H1 (cell line): ENCODE measurements around the gene COL27A1. TPM values are rescaled to one million over a fixed set of nuclear protein-coding genes. Genes with fewer than 3 reads are reported as not detected.

Experiments
- CTCF ChIA-PET: fragments of 300-600 bp; sonication (Branson Sonifier 250); formaldehyde crosslinking; loops from one replicate; lab custom pipeline; 2021; ENCODE audit not compliant: partially characterized antibody; lab: Charles Lee
- POLR2A ChIA-PET: fragments of 300-600 bp; sonication (Branson Sonifier 250); formaldehyde crosslinking; loops from one replicate; lab custom pipeline; 2021; ENCODE audit warnings: inconsistent platforms; ENCODE audit not compliant: partially characterized antibody; lab: Charles Lee
- DNase-seq, 2 experiments: peaks; one replicate each; pipeline versions ENCODE4 v3.0.0 to v3.0.0-alpha.2; 2010 to 2022; ENCODE audit warnings: low spot score in 2 of 2, low read depth in 1 of 2, mixed read lengths in 1 of 2
- FAIRE-seq: peaks from 2 replicates; lab custom pipeline; 2011; peaks lifted over from hg19 to GRCh38; lab: Jason Lieb, UNC
- H2AFZ ChIP-seq: 2 replicates; pipeline ENCODE4 v1.8.1; 2012; ENCODE audit warnings: low read length, inconsistent platforms
- H2AK5ac ChIP-seq: 2 replicates; pipeline ENCODE4 v1.6.1; 2013; ENCODE audit warnings: low read depth, low read length
- H2BK120ac ChIP-seq: replicated peaks from 2 replicates; pipeline ENCODE3; 2013; ENCODE audit warnings: low read depth, low read length, inconsistent platforms
- H2BK12ac ChIP-seq: 2 replicates; pipeline ENCODE4 v1.6.1; 2013; ENCODE audit warnings: low read depth, low read length
- H2BK15ac ChIP-seq: 2 replicates; pipeline ENCODE4 v1.6.1; 2013; ENCODE audit warnings: low read length
- H2BK20ac ChIP-seq: 2 replicates; pipeline ENCODE4 v1.6.1; 2013; ENCODE audit warnings: low read length
- H2BK5ac ChIP-seq: 2 replicates; pipeline ENCODE4 v1.6.1; 2013; ENCODE audit warnings: low read depth, low read length
- H3K14ac ChIP-seq: 2 replicates; pipeline ENCODE4 v1.6.1; 2013; ENCODE audit warnings: inconsistent platforms; ENCODE audit not compliant: insufficient read length
- H3K18ac ChIP-seq: 2 replicates; pipeline ENCODE4 v1.6.1; 2013; ENCODE audit warnings: low read length; ENCODE audit errors: extremely low read depth
- H3K23ac ChIP-seq: 2 replicates; pipeline ENCODE4 v1.6.1; 2013; ENCODE audit warnings: inconsistent platforms; ENCODE audit not compliant: insufficient read length
- H3K23me2 ChIP-seq: 2 replicates; pipeline ENCODE4 v1.6.1; 2013; ENCODE audit warnings: low read depth, low read length
- H3K27ac ChIP-seq: 2 replicates; pipeline ENCODE4 v1.6.1; 2011; ENCODE audit warnings: low read depth, low read length, inconsistent platforms
- H3K27me3 ChIP-seq, 4 experiments: replicated peaks in 1 of 4; 1 replicate in 1 of 4; 2 replicates in 3 of 4; pipeline versions ENCODE4 v1.6.1 to v1.8.1; 2011 to 2013; ENCODE audit warnings: low read length in 3 of 4, mild to moderate bottlenecking in 3 of 4, inconsistent platforms in 2 of 4, mixed read lengths in 2 of 4, moderate library complexity in 1 of 4; ENCODE audit not compliant: control insufficient read depth in 3 of 4, insufficient read depth in 3 of 4; ENCODE audit errors: extremely low read depth in 1 of 4
- H3K36me3 ChIP-seq, 4 experiments: 2 replicates each; pipeline versions ENCODE4 v1.6.1 to v1.8.1; 2011 to 2013; ENCODE audit warnings: mild to moderate bottlenecking in 4 of 4, low read length in 3 of 4, moderate library complexity in 2 of 4, control low read depth in 1 of 4, inconsistent platforms in 1 of 4; ENCODE audit not compliant: insufficient read depth in 4 of 4, control insufficient read depth in 2 of 4
- H3K4ac ChIP-seq: replicated peaks from 2 replicates; pipeline ENCODE3; 2013; ENCODE audit warnings: low read length, low read depth, mixed read lengths, inconsistent platforms; ENCODE audit not compliant: insufficient read length
- H3K4me1 ChIP-seq, 4 experiments: replicated peaks in 1 of 4; 1 replicate in 1 of 4; 2 replicates in 3 of 4; pipeline versions ENCODE4 v1.6.1 to v1.8.1; 2011 to 2013; ENCODE audit warnings: low read length in 3 of 4, inconsistent platforms in 2 of 4, mixed read lengths in 1 of 4; ENCODE audit not compliant: insufficient read depth in 4 of 4, control insufficient read depth in 3 of 4
- H3K4me2 ChIP-seq, 2 experiments: 2 replicates each; pipeline versions ENCODE4 v1.6.1 to v1.8.1; 2011 to 2013; ENCODE audit warnings: low read depth in 2 of 2, low read length in 2 of 2, control low read depth in 1 of 2, inconsistent platforms in 1 of 2, mild to moderate bottlenecking in 1 of 2; ENCODE audit not compliant: insufficient read depth in 1 of 2
- H3K4me3 ChIP-seq, 4 experiments: fragments of 200-600, 300-600 bp in 1 of 4; sonication (generic), shearing (Covaris generic), sonication (Bioruptor Twin) in 1 of 4; 2 replicates each; pipeline versions ENCODE4 v1.5.1 to v1.8.1; 2011 to 2016; ENCODE audit warnings: low read length in 4 of 4, low read depth in 3 of 4, control low read depth in 2 of 4, inconsistent platforms in 2 of 4, mild to moderate bottlenecking in 2 of 4, mixed read lengths in 1 of 4, moderate library complexity in 1 of 4; ENCODE audit not compliant: insufficient read depth in 2 of 4; ENCODE audit errors: extremely low read depth in 1 of 4
- H3K56ac ChIP-seq: replicated peaks from 2 replicates; pipeline ENCODE3; 2013; ENCODE audit warnings: low read depth, mild to moderate bottlenecking, mixed read lengths, low read length, inconsistent platforms; ENCODE audit not compliant: insufficient read length
- H3K79me1 ChIP-seq: 2 replicates; pipeline ENCODE4 v1.6.1; 2013; ENCODE audit warnings: low read depth, low read length, control low read depth
- H3K79me2 ChIP-seq, 2 experiments: 2 replicates each; pipeline versions ENCODE4 v1.6.1 to v1.8.1; 2012 to 2013; ENCODE audit warnings: low read length in 2 of 2, mild to moderate bottlenecking in 2 of 2, inconsistent platforms in 1 of 2; ENCODE audit not compliant: insufficient read depth in 2 of 2, control insufficient read depth in 1 of 2
- H3K9ac ChIP-seq, 4 experiments: replicated peaks in 1 of 4; 1 replicate in 1 of 4; 2 replicates in 3 of 4; pipeline versions ENCODE4 v1.6.1 to v1.8.1; 2011 to 2013; ENCODE audit warnings: low read depth in 3 of 4, low read length in 3 of 4, control low read depth in 2 of 4, mild to moderate bottlenecking in 2 of 4, moderate library complexity in 2 of 4, inconsistent platforms in 1 of 4; ENCODE audit errors: extremely low read depth in 1 of 4
- H3K9me3 ChIP-seq, 2 experiments: 2 replicates each; pipeline versions ENCODE4 v1.6.1 to v1.8.1; 2012 to 2013; ENCODE audit warnings: mild to moderate bottlenecking in 2 of 2, moderate library complexity in 2 of 2, control low read depth in 1 of 2, inconsistent platforms in 1 of 2, low read depth in 1 of 2, low read length in 1 of 2, mixed read lengths in 1 of 2; ENCODE audit not compliant: insufficient read depth in 2 of 2
- H4K20me1 ChIP-seq, 2 experiments: replicated peaks in 1 of 2; 2 replicates each; pipeline versions ENCODE3 to v1.8.1; 2011 to 2013; ENCODE audit warnings: inconsistent platforms in 2 of 2, low read length in 2 of 2, mild to moderate bottlenecking in 1 of 2; ENCODE audit not compliant: insufficient read depth in 2 of 2, control insufficient read depth in 1 of 2
- H4K5ac ChIP-seq: 2 replicates; pipeline ENCODE4 v1.6.1; 2013; ENCODE audit warnings: low read length, low read depth, mixed read lengths, inconsistent platforms; ENCODE audit not compliant: insufficient read length
- H4K8ac ChIP-seq: 2 replicates; pipeline ENCODE4 v1.8.0; 2013; ENCODE audit warnings: mild to moderate bottlenecking, moderate library complexity, low read length, inconsistent platforms; ENCODE audit not compliant: insufficient read depth; ENCODE audit errors: extremely low read depth
- H4K91ac ChIP-seq: replicated peaks from 2 replicates; pipeline ENCODE3; 2013; ENCODE audit warnings: low read length, mixed read lengths, inconsistent platforms; ENCODE audit not compliant: insufficient read length
- KDM5A ChIP-seq: fragments of 200-600 bp; IDR thresholded peaks from 2 replicates; pipeline ENCODE4 v1.7.1; 2012; ENCODE audit warnings: mild to moderate bottlenecking, low read length, inconsistent platforms, mixed read lengths
- SP4 ChIP-seq: IDR thresholded peaks from 2 replicates; pipeline ENCODE4 v1.6.1; 2012; ENCODE audit warnings: low read length, inconsistent platforms
- TEAD4 ChIP-seq: IDR thresholded peaks from 2 replicates; pipeline ENCODE4 v1.6.1; 2012; ENCODE audit warnings: low read depth, low read length, inconsistent platforms, mixed read lengths
- WGBS, 2 experiments: shearing (Covaris generic) in 1 of 2; methylation state at CpG; one replicate each; pipeline versions ENCODE4 v1.1.6 to v1.1.7; 2013 to 2015; ENCODE audit warnings: low lambda C conversion rate in 2 of 2, mixed read lengths in 2 of 2, inconsistent platforms in 1 of 2, low coverage in 1 of 2, missing lambda C conversion rate in 1 of 2; ENCODE audit not compliant: insufficient replicate concordance in 2 of 2, insufficient coverage in 1 of 2, insufficient read length in 1 of 2; ENCODE audit errors: extremely low coverage in 1 of 2, missing lambda C conversion rate in 1 of 2; 5-methylcytosine and 5-hydroxymethylcytosine counted together
- polyA plus RNA-seq, 7 experiments: library from polyadenylated mRNA; depleted of rRNA in 3 of 7; stranded (reverse) in 5 of 7; unstranded in 2 of 7; fragments of >200 nt in 5 of 7; fragments of 200-250 nt in 2 of 7; gene quantifications; 1 replicate in 5 of 7; 2 replicates in 1 of 7; 4 replicates in 1 of 7; pipeline versions ENCODE4 v1.2.1 to v1.2.3, GENCODE V29; 2011 to 2013; ENCODE audit warnings: missing spikeins in 2 of 7, mixed read lengths in 2 of 7
- total RNA-seq: library from RNA; stranded (reverse); fragmentation: NEBNext Ultra II Directional; extraction: Animal tissue kit (Norgen Biotek cat#: 25700); gene quantifications from 2 replicates; pipeline ENCODE4 v1.2.1, GENCODE V29; 2021
- TF ChIP-seq, protein P1 (sequence below): IDR thresholded peaks from 2 replicates; pipeline ENCODE4 v1.6.1; 2011; ENCODE audit warnings: low read length, improper control_type of control experiment

The COL27A1 gene
- total and polyA plus RNA-seq, 2 of the 8 experiments (the other 6 are each of a cell fraction or from before 2014, with no cell fraction given): 15.1 to 22.8 TPM

GRCh38 chr9:114180696-114181606 is 25.6 kb downstream of the COL27A1 start:
- H3K27ac ChIP-seq: no peak overlapping the region
- no peaks in the 10 kb centered on the region; a peak in 1 of 8 replicates for H3K36me3 ChIP-seq
- no peak overlapping the region for H3K18ac ChIP-seq
- H2BK5ac ChIP-seq: no peak overlapping the region
- H3K4me2 ChIP-seq: no peak overlapping the region
- H3K4me3 ChIP-seq: no peak overlapping the region
- no peak overlapping the region for H3K56ac ChIP-seq
- no peak overlapping the region for H4K91ac ChIP-seq
- FAIRE-seq (no peak), DNase-seq (no peak)
- WGBS, 2 experiments: 82% methylated on average over 14 of the region's 14 CpGs; no CpG with 5 or more reads in 1 of the 2 experiments
- H3K9ac ChIP-seq: no peak overlapping the region
- H4K20me1 ChIP-seq: peaks cover 0 to 1% of the 10 kb centered on the region in 2 experiments
- no peaks in the 10 kb centered on the region for H3K79me2 ChIP-seq
- TF ChIP-seq TEAD4: 0 out of 2 replicates have a peak, but pooled peaks have one; percentile 39
- TF ChIP-seq, protein P1, sequence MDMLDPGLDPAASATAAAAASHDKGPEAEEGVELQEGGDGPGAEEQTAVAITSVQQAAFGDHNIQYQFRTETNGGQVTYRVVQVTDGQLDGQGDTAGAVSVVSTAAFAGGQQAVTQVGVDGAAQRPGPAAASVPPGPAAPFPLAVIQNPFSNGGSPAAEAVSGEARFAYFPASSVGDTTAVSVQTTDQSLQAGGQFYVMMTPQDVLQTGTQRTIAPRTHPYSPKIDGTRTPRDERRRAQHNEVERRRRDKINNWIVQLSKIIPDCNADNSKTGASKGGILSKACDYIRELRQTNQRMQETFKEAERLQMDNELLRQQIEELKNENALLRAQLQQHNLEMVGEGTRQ: no peak
- TF ChIP-seq SP4: no peak
- TF ChIP-seq KDM5A: no peak
- ChIA-PET CTCF (interaction anchor here (0.9 to 2.7 kb wide), 6 partner anchors 17 to 110 kb away, joined by 3 to 9 read pairs (median 4); partner anchors contain the start of gene COL27A1), POLR2A (no interaction called here)
- H3K23me2 ChIP-seq: 0 out of 2 replicates have a peak, but pooled peaks cover 2% of the 10 kb centered on the region
- no peak overlapping the region for H4K5ac ChIP-seq
- no peak overlapping the region for H3K4ac ChIP-seq
- H2AK5ac ChIP-seq: no peak overlapping the region
- H2BK12ac ChIP-seq: no peak overlapping the region
- no peak overlapping the region for H3K14ac ChIP-seq
- H3K23ac ChIP-seq: no peak overlapping the region
- H2AFZ ChIP-seq: no peak overlapping the region
- no peaks in the 10 kb centered on the region for H3K79me1 ChIP-seq
- H2BK20ac ChIP-seq: no peak overlapping the region
- no peak overlapping the region for H4K8ac ChIP-seq
- H3K4me1 ChIP-seq: no peaks in the 10 kb centered on the region
- H3K9me3 ChIP-seq: no peaks in the 10 kb centered on the region
- no peak overlapping the region for H2BK120ac ChIP-seq
- H2BK15ac ChIP-seq: no peak overlapping the region
- H3K27me3 ChIP-seq: no peaks in the 10 kb centered on the region
